OCI-LY1 (cell line): ENCODE data around the gene FAM151B.
"Not testable (repeated sequence)": the region's sequence is repeated elsewhere in the genome, so short reads cannot be mapped to it uniquely, and the experiment has no call there.

Experiments used
- H2AFZ ChIP-seq: fragments of 200-600 bp; sonication (generic), shearing (Covaris generic); 2 replicates; pipeline ENCODE4 v1.6.0; 2014; ENCODE audit warnings: antibody characterized with exemption, mild to moderate bottlenecking, low read length
- H3F3A ChIP-seq: fragments of 200-600 bp; sonication (generic), shearing (Covaris generic); 2 replicates; pipeline ENCODE4 v1.6.0; 2014; ENCODE audit warnings: mild to moderate bottlenecking, antibody characterized with exemption, low read length, moderate library complexity; ENCODE audit not compliant: insufficient read depth
- H3K27ac ChIP-seq: fragments of 200-600 bp; sonication (generic); 2 replicates; pipeline ENCODE4 v1.5.1; 2014; ENCODE audit warnings: low read length, mixed run types, mild to moderate bottlenecking, low read depth; ENCODE audit not compliant: poor library complexity, severe bottlenecking
- H3K27me3 ChIP-seq: fragments of 200-600 bp; sonication (generic); 2 replicates; pipeline ENCODE4 v1.6.0; 2014; ENCODE audit warnings: antibody characterized with exemption, mild to moderate bottlenecking, low read length, moderate library complexity; ENCODE audit not compliant: insufficient read depth
- H3K36me3 ChIP-seq: fragments of 200-600 bp; sonication (generic); 2 replicates; pipeline ENCODE4 v1.6.1; 2014; ENCODE audit warnings: mild to moderate bottlenecking, antibody characterized with exemption, low read length, moderate library complexity, mixed read lengths; ENCODE audit not compliant: insufficient read depth
- H3K4me1 ChIP-seq: fragments of 200-600 bp; sonication (generic); 2 replicates; pipeline ENCODE4 v1.5.1; 2014; ENCODE audit warnings: mild to moderate bottlenecking, low read length, moderate library complexity; ENCODE audit not compliant: insufficient read depth, severe bottlenecking
- H3K4me2 ChIP-seq: fragments of 200-600 bp; sonication (generic), shearing (Covaris generic); 2 replicates; pipeline ENCODE4 v1.6.1; 2014; ENCODE audit warnings: low read length
- H3K4me3 ChIP-seq: fragments of 200-600 bp; sonication (generic); 2 replicates; pipeline ENCODE4 v1.5.1; 2014; ENCODE audit warnings: low read length, low read depth, mild to moderate bottlenecking, mixed read lengths; ENCODE audit not compliant: poor library complexity, severe bottlenecking
- H3K79me2 ChIP-seq: fragments of 200-600 bp; shearing (Covaris generic); 2 replicates; pipeline ENCODE4 v1.6.1; 2016; ENCODE audit warnings: mixed run types, low read length, mixed read lengths; ENCODE audit not compliant: insufficient read depth
- H3K9ac ChIP-seq: fragments of 200-600 bp; sonication (generic), shearing (Covaris generic); 2 replicates; pipeline ENCODE4 v1.6.1; 2014; ENCODE audit warnings: mild to moderate bottlenecking, low read length, mixed read lengths
- H3K9me2 ChIP-seq: fragments of 200-600 bp; sonication (generic), shearing (Covaris generic); 2 replicates; pipeline ENCODE4 v1.6.1; 2014; ENCODE audit warnings: low read depth, mild to moderate bottlenecking, low read length, mixed read lengths
- H3K9me3 ChIP-seq: fragments of 200-600 bp; shearing (Covaris generic); 2 replicates; pipeline ENCODE4 v1.6.1; 2014; ENCODE audit warnings: low read length, mixed read lengths
- H4K20me1 ChIP-seq: fragments of 200-600 bp; sonication (generic), shearing (Covaris generic); 2 replicates; pipeline ENCODE4 v1.6.0; 2016; ENCODE audit warnings: mild to moderate bottlenecking, low read length; ENCODE audit not compliant: insufficient read depth
- CTCF ChIP-seq: fragments of 200-600 bp; sonication (generic), shearing (Covaris generic); IDR thresholded peaks from 2 replicates; pipeline ENCODE4 v1.5.1; 2017; ENCODE audit warnings: mild to moderate bottlenecking, antibody characterized with exemption, low read length, moderate library complexity, mixed read lengths
- EZH2 ChIP-seq: fragments of 200-600 bp; sonication (generic), shearing (Covaris generic); IDR thresholded peaks from 2 replicates; pipeline ENCODE4 v1.8.0; 2017; ENCODE audit warnings: borderline replicate concordance, mixed run types, mild to moderate bottlenecking, antibody characterized with exemption, low read length, moderate library complexity, mixed read lengths

FAM151B gene

GRCh38 chr5:80491296-80491695 lies 3.4 kb downstream of the FAM151B start:
- Histone ChIP-seq H3K9me3 (no peaks in the 10 kb centered on the region), H3K4me2 (no peak overlapping the region), H3K4me3 (no peak overlapping the region), H3K27ac (no peak overlapping the region), H3K79me2 (no peaks in the 10 kb centered on the region), H3K36me3 (no peaks in the 10 kb centered on the region), H2AFZ (no peak overlapping the region), H3F3A (no peaks in the 10 kb centered on the region), H4K20me1 (no peaks in the 10 kb centered on the region), H3K27me3 (no peaks in the 10 kb centered on the region), H3K4me1 (peaks cover 15% of the 10 kb centered on the region), H3K9ac (no peak overlapping the region), H3K9me2 (no peaks in the 10 kb centered on the region)
- TF ChIP-seq EZH2 (no peak), CTCF (no peak)

GRCh38 chr5:80492741-80493140 lies 4.8 kb downstream of the FAM151B start:
- Histone ChIP-seq H3K79me2 (no peaks in the 10 kb centered on the region), H3K9ac (no peak overlapping the region), H3F3A (no peaks in the 10 kb centered on the region), H3K27ac (no peak overlapping the region), H3K9me2 (no peaks in the 10 kb centered on the region), H2AFZ (no peak overlapping the region), H4K20me1 (no peaks in the 10 kb centered on the region), H3K9me3 (no peaks in the 10 kb centered on the region), H3K4me1 (peaks cover 7% of the 10 kb centered on the region), H3K27me3 (no peaks in the 10 kb centered on the region), H3K36me3 (no peaks in the 10 kb centered on the region), H3K4me3 (no peak overlapping the region), H3K4me2 (no peak overlapping the region)
- TF ChIP-seq EZH2 (no peak), CTCF (no peak)

- H3K4me1 ChIP-seq, H3K36me3 ChIP-seq, H3K9ac ChIP-seq, H3K27ac ChIP-seq, H3K9me2 ChIP-seq, H3K27me3 ChIP-seq, H2AFZ ChIP-seq, H3K4me2 ChIP-seq, H3K79me2 ChIP-seq, H3K4me3 ChIP-seq, H3K9me3 ChIP-seq, H3F3A ChIP-seq, H4K20me1 ChIP-seq: not testable (repeated sequence)
Measured at GRCh38 chr5:80493443-80493842, 5.5 kb downstream of the FAM151B start.

- Histone ChIP-seq H4K20me1 (no peaks in the 10 kb centered on the region), H3K9me2 (no peaks in the 10 kb centered on the region), H3K9me3 (no peaks in the 10 kb centered on the region), H3K79me2 (no peaks in the 10 kb centered on the region), H2AFZ (no peak overlapping the region), H3K9ac (no peak overlapping the region), H3K27ac (no peak overlapping the region), H3K4me2 (no peak overlapping the region), H3K27me3 (no peaks in the 10 kb centered on the region), H3K36me3 (no peaks in the 10 kb centered on the region), H3K4me1 (no peaks in the 10 kb centered on the region), H3K4me3 (no peak overlapping the region), H3F3A (no peaks in the 10 kb centered on the region)
- TF ChIP-seq CTCF (no peak), EZH2 (no peak)
Measured at GRCh38 chr5:80495891-80496290, 8.0 kb downstream of the FAM151B start.
